Central memory CD8-positive, alpha-beta T cell (primary cell): ENCODE measurements around the gene NCK2.

Experiments used
- ATAC-seq: fragments of 150-1000 bp; cut with Tn5 transposase; replicated peaks from 2 replicates; pipeline ENCODE4 v1.10.0; 2022; ENCODE audit warnings: mild to moderate bottlenecking, moderate FRiP score, moderate number of reproducible peaks; ENCODE audit not compliant: poor library complexity, severe bottlenecking; ENCODE audit errors: extremely low read depth
- DNase-seq, 2 donors: peaks; one replicate each; pipeline ENCODE4 v3.0.0; 2021; ENCODE audit warnings: low spot score in 2 of 2
- H3K27ac Mint-ChIP-seq: one replicate; pipeline ENCODE4 v1.8.0; 2022; ENCODE audit warnings: low read depth, mild to moderate bottlenecking, moderate library complexity, mixed read lengths
- H3K27me3 Mint-ChIP-seq: one replicate; pipeline ENCODE4 v1.8.0; 2022; ENCODE audit warnings: mixed read lengths
- H3K36me3 Mint-ChIP-seq: one replicate; pipeline ENCODE4 v1.8.0; 2022; ENCODE audit warnings: mild to moderate bottlenecking, moderate library complexity, mixed read lengths; ENCODE audit not compliant: insufficient read depth
- H3K4me1 Mint-ChIP-seq: one replicate; pipeline ENCODE4 v1.8.0; 2022; ENCODE audit warnings: mixed read lengths
- H3K4me3 Mint-ChIP-seq: one replicate; pipeline ENCODE4 v1.8.0; 2022; ENCODE audit warnings: mild to moderate bottlenecking, moderate library complexity, mixed read lengths
- H3K9me3 Mint-ChIP-seq: one replicate; pipeline ENCODE4 v1.8.0; 2022; ENCODE audit warnings: mixed read lengths

NCK2 gene

GRCh38 chr2:105744909-105745853 is at the start of gene NCK2:
NCK2 (plus strand) TSS chr2:105744912; CDS start chr2:105855064, 110,152 bp downstream.
- no peak for DNase-seq
- Mint-ChIP-seq H3K27me3 (no peaks in the 10 kb centered on the region), H3K27ac (peak within 1 kb of the TSS; percentile 97), H3K36me3 (peaks cover 42% of the 10 kb centered on the region), H3K4me3 (peak within 1 kb of the TSS; percentile 97), H3K9me3 (no peaks in the 10 kb centered on the region), H3K4me1 (peaks cover 84% of the 10 kb centered on the region)
- ATAC-seq: peak; percentile 8

DNA sequence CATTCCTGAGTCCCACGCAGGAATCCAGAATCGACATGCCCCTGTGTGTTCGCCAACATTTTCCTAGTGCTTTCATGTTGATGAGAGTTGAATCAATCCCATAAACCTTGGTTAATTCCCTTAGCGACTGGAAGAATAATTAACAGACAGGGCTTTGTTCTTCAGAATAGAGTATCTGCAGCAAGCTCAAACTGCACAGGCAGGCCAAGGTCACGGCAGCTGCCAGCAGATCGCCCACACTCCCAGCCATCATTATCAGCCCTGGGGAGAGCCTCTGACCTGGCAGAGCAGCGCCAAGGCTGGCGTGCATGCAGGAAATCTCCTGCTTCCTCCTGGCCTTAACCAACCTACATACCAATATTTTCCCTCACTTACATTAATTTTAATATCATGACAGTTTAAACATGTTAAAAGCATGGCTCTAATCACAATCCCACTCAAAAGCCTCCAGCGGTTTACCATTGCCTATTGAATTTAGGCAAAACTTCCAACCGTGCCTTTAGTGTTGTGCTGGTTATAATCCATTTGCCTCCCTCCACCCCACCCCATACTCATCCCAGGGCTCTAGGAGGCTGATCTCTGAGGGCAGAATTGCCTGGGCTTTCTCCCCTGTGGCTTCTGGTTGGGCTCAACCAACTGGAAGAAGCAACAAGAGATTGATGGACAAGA is 46.8 kb upstream of the NCK2 start:
- Mint-ChIP-seq H3K27me3 (peaks cover 29% of the 10 kb centered on the region), H3K36me3 (no peaks in the 10 kb centered on the region), H3K9me3 (no peaks in the 10 kb centered on the region), H3K27ac (no peak overlapping the region), H3K4me1 (no peaks in the 10 kb centered on the region), H3K4me3 (no peak overlapping the region)
- ATAC-seq (no peak), DNase-seq (no peak)

- Mint-ChIP-seq H3K4me1 (no peaks in the 10 kb centered on the region), H3K9me3 (no peaks in the 10 kb centered on the region), H3K36me3 (no peaks in the 10 kb centered on the region), H3K27ac (no peak overlapping the region), H3K27me3 (peaks cover 29% of the 10 kb centered on the region), H3K4me3 (no peak overlapping the region)
- ATAC-seq (no peak), DNase-seq (no peak)
Measured at GRCh38 chr2:105698820-105699219, 45.9 kb upstream of the NCK2 start.

- Mint-ChIP-seq H3K27ac (no peak overlapping the region), H3K36me3 (no peaks in the 10 kb centered on the region), H3K4me3 (no peak overlapping the region), H3K27me3 (peaks cover 22% of the 10 kb centered on the region), H3K9me3 (no peaks in the 10 kb centered on the region), H3K4me1 (no peaks in the 10 kb centered on the region)
- ATAC-seq (no peak), DNase-seq (no peak)
Measured at GRCh38 chr2:105701042-105701441, 43.7 kb upstream of the NCK2 start.

GRCh38 chr2:105708697-105709096 is 36.0 kb upstream of the NCK2 start:
- ATAC-seq (no peak), DNase-seq (no peak)
- Mint-ChIP-seq H3K4me1 (no peaks in the 10 kb centered on the region), H3K9me3 (no peaks in the 10 kb centered on the region), H3K27ac (no peak overlapping the region), H3K36me3 (no peaks in the 10 kb centered on the region), H3K4me3 (no peak overlapping the region), H3K27me3 (peaks cover 25% of the 10 kb centered on the region)

DNA sequence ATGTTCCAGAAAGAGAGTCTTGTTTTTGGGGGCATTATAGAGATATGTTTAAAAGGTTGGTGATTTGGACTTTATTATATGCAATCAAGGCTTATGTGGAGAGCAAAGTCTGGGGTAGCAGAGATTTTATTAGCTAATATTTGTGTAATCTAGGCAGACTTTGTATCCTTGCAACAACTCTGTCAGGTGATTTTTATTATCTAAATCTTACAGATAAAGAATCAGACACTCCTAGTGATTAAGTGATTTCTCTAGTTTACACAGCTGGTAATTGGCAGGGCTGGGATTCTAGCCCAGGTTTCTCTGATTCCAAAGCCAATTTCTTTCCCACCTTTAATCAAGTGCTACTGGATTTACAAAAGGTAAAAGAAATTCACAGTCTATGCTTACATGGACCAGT is 33.3 kb upstream of the NCK2 start:
- Mint-ChIP-seq H3K9me3 (no peaks in the 10 kb centered on the region), H3K4me1 (no peaks in the 10 kb centered on the region), H3K27ac (no peak overlapping the region), H3K36me3 (no peaks in the 10 kb centered on the region), H3K4me3 (no peak overlapping the region), H3K27me3 (peaks cover 52% of the 10 kb centered on the region)
- ATAC-seq: no peak
- DNase-seq: no peak

DNA sequence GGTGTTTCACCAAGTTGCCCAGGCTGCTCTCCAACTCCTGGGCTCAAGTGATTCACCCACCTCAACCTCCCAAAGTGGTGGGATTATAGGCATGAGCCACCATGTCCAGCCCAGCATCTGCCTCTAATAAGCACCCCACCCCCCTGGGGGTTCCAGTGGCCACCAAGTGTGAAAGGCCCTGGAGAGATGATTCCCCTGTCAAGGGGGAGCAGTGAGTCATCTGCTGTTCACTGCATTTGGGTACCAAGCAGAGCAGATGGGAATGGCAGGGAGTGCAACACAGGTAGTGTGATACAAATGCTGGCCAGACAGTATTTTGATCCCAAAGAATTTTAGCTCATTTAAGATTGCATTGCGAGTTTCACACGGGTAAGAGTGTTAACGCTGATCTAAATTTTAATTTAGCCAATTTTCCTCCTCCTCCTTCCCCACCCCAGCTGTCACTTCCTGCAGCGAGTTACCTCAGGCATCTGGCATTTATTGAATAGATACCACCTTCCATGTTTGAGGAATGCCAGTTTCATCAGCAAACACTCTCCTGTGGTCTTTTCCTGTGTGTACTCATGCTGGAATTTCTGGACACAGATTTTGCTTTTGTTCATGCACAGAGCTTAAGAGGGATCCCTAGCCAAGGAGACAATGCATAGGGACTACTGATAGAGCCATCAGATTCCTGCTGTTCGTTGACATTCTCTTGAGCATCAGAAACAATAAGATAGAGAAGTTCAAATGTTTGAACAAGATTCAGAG is 32.4 kb upstream of the NCK2 start:
- no peak overlapping the region for H3K27ac Mint-ChIP-seq
- no peaks in the 10 kb centered on the region for H3K4me1 Mint-ChIP-seq
- H3K27me3 Mint-ChIP-seq: peaks cover 52% of the 10 kb centered on the region
- DNase-seq (no peak), ATAC-seq (no peak)
- H3K4me3 Mint-ChIP-seq: no peak overlapping the region
- no peaks in the 10 kb centered on the region for H3K9me3 Mint-ChIP-seq
- H3K36me3 Mint-ChIP-seq: no peaks in the 10 kb centered on the region

DNA sequence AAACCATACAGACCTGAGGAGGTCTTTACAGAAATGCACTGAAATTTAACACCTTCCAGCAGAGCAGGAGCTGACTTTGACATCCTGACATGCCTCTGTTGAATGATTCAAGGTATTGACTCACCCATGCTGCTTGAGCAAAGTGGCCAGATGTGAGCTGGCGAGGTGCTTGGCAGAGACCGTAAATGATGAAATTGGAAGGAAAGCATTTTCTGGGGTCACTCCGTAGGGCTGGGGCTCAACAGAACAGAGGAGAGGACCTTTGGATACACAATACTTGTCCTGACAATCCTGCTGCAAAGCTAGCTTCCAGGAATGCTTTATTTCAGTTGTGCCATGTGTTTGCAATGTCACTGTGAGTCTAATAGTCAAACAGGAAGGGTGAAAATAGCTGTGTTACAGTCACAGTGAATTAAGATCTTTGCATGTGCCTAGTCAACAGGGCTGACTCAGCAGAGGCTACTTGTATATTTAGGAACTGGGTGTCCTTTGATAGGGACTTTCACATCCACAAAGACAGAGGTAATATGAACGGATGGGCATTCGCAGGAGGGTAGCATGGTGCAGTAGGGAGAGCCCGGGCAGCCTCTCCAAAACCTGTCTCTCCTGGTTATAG is 31.6 kb upstream of the NCK2 start:
- peaks cover 52% of the 10 kb centered on the region for H3K27me3 Mint-ChIP-seq
- H3K9me3 Mint-ChIP-seq: no peaks in the 10 kb centered on the region
- H3K36me3 Mint-ChIP-seq: no peaks in the 10 kb centered on the region
- no peak overlapping the region for H3K4me3 Mint-ChIP-seq
- no peak overlapping the region for H3K27ac Mint-ChIP-seq
- H3K4me1 Mint-ChIP-seq: no peaks in the 10 kb centered on the region
- DNase-seq (no peak), ATAC-seq (no peak)

- no peaks in the 10 kb centered on the region for H3K9me3 Mint-ChIP-seq
- ATAC-seq: no peak
- H3K4me3 Mint-ChIP-seq: no peak overlapping the region
- H3K27me3 Mint-ChIP-seq: peaks cover 52% of the 10 kb centered on the region
- H3K4me1 Mint-ChIP-seq: no peaks in the 10 kb centered on the region
- no peaks in the 10 kb centered on the region for H3K36me3 Mint-ChIP-seq
- no peak overlapping the region for H3K27ac Mint-ChIP-seq
- no peak for DNase-seq
Measured at GRCh38 chr2:105714141-105714540, 30.6 kb upstream of the NCK2 start.

DNA sequence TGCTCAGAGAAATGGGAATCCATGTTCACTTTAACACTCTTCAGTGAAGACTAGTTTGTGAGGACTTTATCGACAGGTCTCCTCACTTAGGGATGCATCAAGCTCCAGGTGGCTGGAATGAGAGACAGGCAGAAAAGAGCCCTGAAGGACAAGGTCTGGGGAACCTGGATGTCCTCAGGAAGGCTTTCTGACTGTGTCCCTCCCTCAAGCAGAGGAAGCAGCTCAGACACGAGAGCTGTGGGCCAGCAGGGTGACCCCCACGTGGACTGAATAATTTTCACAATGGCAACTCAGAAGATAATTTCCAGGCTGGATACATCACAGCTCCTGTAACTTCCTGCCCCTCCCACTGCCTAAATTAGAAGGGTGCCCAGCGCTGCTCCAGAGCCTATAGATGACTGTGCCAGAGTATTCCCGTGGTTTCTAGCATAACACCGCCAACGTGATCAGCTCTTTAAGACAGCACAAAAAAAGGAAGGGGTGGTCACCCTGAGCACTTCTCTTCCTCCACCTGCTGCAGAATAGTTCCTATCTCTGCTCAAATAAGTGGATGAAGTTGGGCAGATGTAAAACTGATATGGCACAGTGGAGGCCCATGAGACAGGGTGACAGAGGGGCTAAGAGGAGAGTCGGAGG is 25.7 kb upstream of the NCK2 start:
- peaks cover 2% of the 10 kb centered on the region for H3K36me3 Mint-ChIP-seq
- H3K4me1 Mint-ChIP-seq: no peaks in the 10 kb centered on the region
- H3K4me3 Mint-ChIP-seq: no peak overlapping the region
- DNase-seq: no peak
- H3K9me3 Mint-ChIP-seq: no peaks in the 10 kb centered on the region
- H3K27ac Mint-ChIP-seq: no peak overlapping the region
- no peak for ATAC-seq
- peaks cover 25% of the 10 kb centered on the region for H3K27me3 Mint-ChIP-seq

- ATAC-seq (no peak), DNase-seq (no peak)
- H3K4me1 Mint-ChIP-seq: no peaks in the 10 kb centered on the region
- no peaks in the 10 kb centered on the region for H3K27me3 Mint-ChIP-seq
- H3K4me3 Mint-ChIP-seq: no peak overlapping the region
- peaks cover 2% of the 10 kb centered on the region for H3K36me3 Mint-ChIP-seq
- no peak overlapping the region for H3K27ac Mint-ChIP-seq
- H3K9me3 Mint-ChIP-seq: peaks cover 6% of the 10 kb centered on the region
Measured at GRCh38 chr2:105721991-105722511, 22.7 kb upstream of the NCK2 start.
